IPS-15b (cell line): ENCODE measurements around the gene ARHGAP26.
"Not testable (repeated sequence)": the region's sequence is repeated elsewhere in the genome, so short reads cannot be mapped to it uniquely, and the experiment has no call there.

Experiments
- H3K27me3 ChIP-seq: one replicate; pipeline ENCODE4 v1.6.1; 2013; ENCODE audit warnings: low read length; ENCODE audit not compliant: control insufficient read depth, insufficient read depth
- H3K36me3 ChIP-seq: one replicate; pipeline ENCODE4 v1.6.1; 2013; ENCODE audit warnings: low read length; ENCODE audit not compliant: control insufficient read depth, insufficient read depth
- H3K4me1 ChIP-seq: one replicate; pipeline ENCODE4 v1.6.1; 2013; ENCODE audit warnings: mild to moderate bottlenecking, low read length; ENCODE audit not compliant: control insufficient read depth, insufficient read depth
- H3K4me3 ChIP-seq: one replicate; pipeline ENCODE4 v1.5.1; 2013; ENCODE audit warnings: low read depth, low read length
- H3K9ac ChIP-seq: one replicate; pipeline ENCODE4 v1.6.1; 2013; ENCODE audit warnings: low read depth, mild to moderate bottlenecking, low read length
- H3K9me3 ChIP-seq: one replicate; pipeline ENCODE4 v1.6.1; 2013; ENCODE audit warnings: mild to moderate bottlenecking, low read length; ENCODE audit not compliant: control insufficient read depth, insufficient read depth

The ARHGAP26 gene

GRCh38 chr5:142944140-142944539 is 174.0 kb downstream of the ARHGAP26 start:
- no peak overlapping the region for H3K9ac ChIP-seq
- no peaks in the 10 kb centered on the region for H3K9me3 ChIP-seq
- H3K4me1 ChIP-seq: no peaks in the 10 kb centered on the region
- H3K27me3 ChIP-seq: no peaks in the 10 kb centered on the region
- no peaks in the 10 kb centered on the region for H3K36me3 ChIP-seq
- no peak overlapping the region for H3K4me3 ChIP-seq

GRCh38 chr5:142945321-142945720 is 175.1 kb downstream of the ARHGAP26 start:
- H3K4me1 ChIP-seq: no peaks in the 10 kb centered on the region
- no peaks in the 10 kb centered on the region for H3K36me3 ChIP-seq

GRCh38 chr5:142945845-142946244 is 175.7 kb downstream of the ARHGAP26 start:
- Histone ChIP-seq H3K9ac (no peak overlapping the region), H3K36me3 (no peaks in the 10 kb centered on the region), H3K4me3 (no peak overlapping the region), H3K4me1 (no peaks in the 10 kb centered on the region), H3K27me3 (no peaks in the 10 kb centered on the region), H3K9me3 (no peaks in the 10 kb centered on the region)

More at GRCh38 chr5:142945321-142945720, 175.1 kb downstream of the ARHGAP26 start:
- no peak overlapping the region for H3K4me3 ChIP-seq
- no peaks in the 10 kb centered on the region for H3K9me3 ChIP-seq
- H3K9ac ChIP-seq: no peak overlapping the region
- no peaks in the 10 kb centered on the region for H3K27me3 ChIP-seq

GRCh38 chr5:142946547-142947426 is 176.6 kb downstream of the ARHGAP26 start:
- Histone ChIP-seq H3K9me3 (no peaks in the 10 kb centered on the region), H3K36me3 (no peaks in the 10 kb centered on the region), H3K27me3 (no peaks in the 10 kb centered on the region), H3K4me1 (no peaks in the 10 kb centered on the region), H3K9ac (no peak overlapping the region), H3K4me3 (no peak overlapping the region)

- H3K9ac ChIP-seq: no peak overlapping the region
- no peak overlapping the region for H3K4me3 ChIP-seq
- no peaks in the 10 kb centered on the region for H3K36me3 ChIP-seq
- no peaks in the 10 kb centered on the region for H3K9me3 ChIP-seq
- H3K4me1 ChIP-seq: no peaks in the 10 kb centered on the region
- H3K27me3 ChIP-seq: no peaks in the 10 kb centered on the region
Measured at GRCh38 chr5:142947427-142947709, 177.2 kb downstream of the ARHGAP26 start.

GRCh38 chr5:142952229-142952628 is 182.1 kb downstream of the ARHGAP26 start:
- H3K9ac ChIP-seq: no peak overlapping the region
- no peaks in the 10 kb centered on the region for H3K4me1 ChIP-seq
- H3K36me3 ChIP-seq: no peaks in the 10 kb centered on the region
- no peaks in the 10 kb centered on the region for H3K27me3 ChIP-seq
- no peak overlapping the region for H3K4me3 ChIP-seq
- H3K9me3 ChIP-seq: no peaks in the 10 kb centered on the region

- not testable (repeated sequence) for H3K27me3 ChIP-seq, H3K9ac ChIP-seq, H3K4me1 ChIP-seq, H3K9me3 ChIP-seq, H3K4me3 ChIP-seq, H3K36me3 ChIP-seq
Measured at GRCh38 chr5:142952871-142953270, 182.7 kb downstream of the ARHGAP26 start.

GRCh38 chr5:142954455-142954854 is 184.3 kb downstream of the ARHGAP26 start:
- no peaks in the 10 kb centered on the region for H3K36me3 ChIP-seq
- no peak overlapping the region for H3K9ac ChIP-seq
- H3K4me3 ChIP-seq: no peak overlapping the region
- H3K4me1 ChIP-seq: no peaks in the 10 kb centered on the region
- no peaks in the 10 kb centered on the region for H3K9me3 ChIP-seq
- H3K27me3 ChIP-seq: no peaks in the 10 kb centered on the region

- H3K4me1 ChIP-seq: no peaks in the 10 kb centered on the region
- H3K9me3 ChIP-seq: no peaks in the 10 kb centered on the region
- no peaks in the 10 kb centered on the region for H3K36me3 ChIP-seq
- no peak overlapping the region for H3K9ac ChIP-seq
- H3K4me3 ChIP-seq: no peak overlapping the region
- H3K27me3 ChIP-seq: no peaks in the 10 kb centered on the region
Measured at GRCh38 chr5:142955628-142956027, 185.5 kb downstream of the ARHGAP26 start.

- no peaks in the 10 kb centered on the region for H3K4me1 ChIP-seq
Measured at GRCh38 chr5:142957528-142957927, 187.4 kb downstream of the ARHGAP26 start.

GRCh38 chr5:142958944-142959682 is 188.9 kb downstream of the ARHGAP26 start:
- H3K4me1 ChIP-seq: no peaks in the 10 kb centered on the region
- no peaks in the 10 kb centered on the region for H3K36me3 ChIP-seq
- no peak overlapping the region for H3K9ac ChIP-seq
- no peaks in the 10 kb centered on the region for H3K9me3 ChIP-seq
- no peaks in the 10 kb centered on the region for H3K27me3 ChIP-seq
- H3K4me3 ChIP-seq: no peak overlapping the region

More at GRCh38 chr5:142957528-142957927, 187.4 kb downstream of the ARHGAP26 start:
- no peaks in the 10 kb centered on the region for H3K27me3 ChIP-seq
- H3K36me3 ChIP-seq: no peaks in the 10 kb centered on the region
- H3K4me3 ChIP-seq: no peak overlapping the region
- H3K9me3 ChIP-seq: no peaks in the 10 kb centered on the region
- no peak overlapping the region for H3K9ac ChIP-seq
